K562 (cell line): ENCODE measurements around the gene TTLL12. TPM values are rescaled to one million over a fixed set of nuclear protein-coding genes. Genes with fewer than 3 reads are reported as not detected.

ENCODE experiments used
- FOXO4 ChIP-seq: fragments of 450-650 bp; formaldehyde crosslinking; IDR thresholded peaks from 2 replicates; pipeline ENCODE4 v1.4.0; 2020; ENCODE audit warnings: mild to moderate bottlenecking, moderate library complexity
- HNRNPLL ChIP-seq: fragments of 200-400 bp; formaldehyde crosslinking; IDR thresholded peaks from 2 replicates; pipeline ENCODE4 v1.6.1; 2017; ENCODE audit warnings: low read length, low read depth, mild to moderate bottlenecking; ENCODE audit not compliant: poor library complexity, severe bottlenecking
- KLF1 ChIP-seq: fragments of 450-650 bp; IDR thresholded peaks from 2 replicates; pipeline ENCODE4 v1.6.1; 2016; ENCODE audit warnings: missing genetic modification characterization, missing compliant biosample characterization
- LARP7 ChIP-seq: fragments of 450-650 bp; IDR thresholded peaks from 2 replicates; pipeline ENCODE4 v1.6.1; 2016
- NFXL1 ChIP-seq: fragments of 450-650 bp; formaldehyde crosslinking; IDR thresholded peaks from 2 replicates; pipeline ENCODE4 v1.4.0; 2021; ENCODE audit warnings: mild to moderate bottlenecking
- SRSF1 ChIP-seq: fragments of 200-400 bp; formaldehyde crosslinking; IDR thresholded peaks from 2 replicates; pipeline ENCODE4 v1.6.1; 2017; ENCODE audit warnings: mild to moderate bottlenecking, low read depth, low read length, moderate library complexity
- ZNF121 ChIP-seq: sonication (generic); formaldehyde crosslinking; conservative IDR thresholded peaks from 2 replicates; pipeline ENCODE4 v1.8.0; 2022; ENCODE audit warnings: missing genetic modification reagents
- polyA plus RNA-seq, 8 experiments: library from polyadenylated mRNA; depleted of rRNA in 4 of 8; stranded (reverse) in 5 of 8; unstranded in 3 of 8; fragments of >200 nt; fragmentation: Nextera tagmentation in 2 of 8; fragmentation: Illumina TruSeq in 1 of 8; extraction: Ambion mirVana in 2 of 8; extraction: Trizol in 1 of 8; gene quantifications; 2 replicates each; pipeline versions ENCODE4 v1.2.1 to v1.2.3, GENCODE V29; 2011 to 2014; ENCODE audit warnings: inconsistent platforms in 1 of 8, missing spikeins in 1 of 8
- total RNA-seq, 7 experiments: library from RNA; depleted of rRNA in 6 of 7; stranded (reverse); fragments of >200 nt in 6 of 7; fragmentation: Illumina TruSeq in 2 of 7; extraction: Trizol in 2 of 7; gene quantifications; 2 replicates each; pipeline versions ENCODE4 v1.2.1 to v1.2.3, GENCODE V29; 2011 to 2021; ENCODE audit warnings: low replicate concordance in 1 of 7
- TF ChIP-seq, protein P1 (sequence below), 2 experiments: fragments of 450-650 bp; IDR thresholded peaks; 2 replicates each; pipeline ENCODE4 v1.6.1; 2016; ENCODE audit warnings: mild to moderate bottlenecking in 2 of 2, borderline replicate concordance in 1 of 2, low read depth in 1 of 2, moderate library complexity in 1 of 2
- TF ChIP-seq, protein P2 (sequence below): fragments of 250-450 bp; sonication (Bioruptor Pico); IDR thresholded peaks from 2 replicates; pipeline ENCODE4 v1.8.0; 2022; ENCODE audit warnings: inconsistent platforms, mild to moderate bottlenecking, moderate library complexity, borderline replicate concordance
- TF ChIP-seq, protein P3 (sequence below): sonication (generic); IDR thresholded peaks from 2 replicates; pipeline ENCODE4 v1.6.1; 2016
- TF ChIP-seq, protein P4 (sequence below): fragments of 450-650 bp; formaldehyde crosslinking; conservative IDR thresholded peaks from 2 replicates; pipeline ENCODE4 v1.4.0; 2022; ENCODE audit warnings: mild to moderate bottlenecking, missing genetic modification characterization

Gene TTLL12
- total and polyA plus RNA-seq, 9 of the 15 experiments (the other 6 are each of a cell fraction or from before 2014, with no cell fraction given) = 1.3 to 128 (median 43.0) TPM

DNA sequence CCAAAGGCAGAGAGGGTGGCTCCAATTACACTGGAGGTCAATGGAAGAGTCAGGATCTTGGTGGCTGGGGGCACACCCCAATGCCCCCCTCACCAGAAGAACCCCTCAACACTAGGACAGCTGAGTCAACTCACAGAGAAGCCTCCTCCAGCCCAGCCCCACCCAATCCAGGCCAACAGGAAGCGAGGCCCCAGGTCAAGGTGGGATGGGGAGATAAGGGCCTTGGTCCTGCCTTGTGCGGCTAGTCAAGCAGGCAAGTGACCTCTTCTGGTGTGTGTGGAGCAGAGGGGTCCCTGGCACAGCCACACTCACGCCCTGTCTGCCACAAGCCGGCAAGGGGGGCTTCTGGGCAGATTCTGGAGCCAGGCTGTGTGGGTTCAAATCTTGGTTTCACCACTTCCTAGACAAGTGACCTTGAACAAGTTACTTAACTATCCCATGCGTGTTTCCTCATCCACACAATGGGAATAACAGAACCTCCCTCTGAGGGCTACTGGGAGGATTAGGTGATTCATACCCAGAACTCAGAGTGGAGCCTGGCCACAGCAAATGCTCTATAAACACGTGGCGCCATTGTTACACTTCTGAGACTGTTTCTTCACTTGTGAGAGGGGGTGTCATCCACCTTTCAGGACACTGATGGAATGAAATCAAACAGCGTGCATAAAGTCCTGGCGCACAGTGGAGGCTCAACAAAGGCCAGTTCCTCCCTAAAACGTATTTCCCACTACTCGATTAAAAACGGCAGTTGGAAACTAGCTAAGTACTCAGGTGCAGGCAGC is 3.2 kb downstream of the TTLL12 start (continued):
- TF ChIP-seq, protein P1, sequence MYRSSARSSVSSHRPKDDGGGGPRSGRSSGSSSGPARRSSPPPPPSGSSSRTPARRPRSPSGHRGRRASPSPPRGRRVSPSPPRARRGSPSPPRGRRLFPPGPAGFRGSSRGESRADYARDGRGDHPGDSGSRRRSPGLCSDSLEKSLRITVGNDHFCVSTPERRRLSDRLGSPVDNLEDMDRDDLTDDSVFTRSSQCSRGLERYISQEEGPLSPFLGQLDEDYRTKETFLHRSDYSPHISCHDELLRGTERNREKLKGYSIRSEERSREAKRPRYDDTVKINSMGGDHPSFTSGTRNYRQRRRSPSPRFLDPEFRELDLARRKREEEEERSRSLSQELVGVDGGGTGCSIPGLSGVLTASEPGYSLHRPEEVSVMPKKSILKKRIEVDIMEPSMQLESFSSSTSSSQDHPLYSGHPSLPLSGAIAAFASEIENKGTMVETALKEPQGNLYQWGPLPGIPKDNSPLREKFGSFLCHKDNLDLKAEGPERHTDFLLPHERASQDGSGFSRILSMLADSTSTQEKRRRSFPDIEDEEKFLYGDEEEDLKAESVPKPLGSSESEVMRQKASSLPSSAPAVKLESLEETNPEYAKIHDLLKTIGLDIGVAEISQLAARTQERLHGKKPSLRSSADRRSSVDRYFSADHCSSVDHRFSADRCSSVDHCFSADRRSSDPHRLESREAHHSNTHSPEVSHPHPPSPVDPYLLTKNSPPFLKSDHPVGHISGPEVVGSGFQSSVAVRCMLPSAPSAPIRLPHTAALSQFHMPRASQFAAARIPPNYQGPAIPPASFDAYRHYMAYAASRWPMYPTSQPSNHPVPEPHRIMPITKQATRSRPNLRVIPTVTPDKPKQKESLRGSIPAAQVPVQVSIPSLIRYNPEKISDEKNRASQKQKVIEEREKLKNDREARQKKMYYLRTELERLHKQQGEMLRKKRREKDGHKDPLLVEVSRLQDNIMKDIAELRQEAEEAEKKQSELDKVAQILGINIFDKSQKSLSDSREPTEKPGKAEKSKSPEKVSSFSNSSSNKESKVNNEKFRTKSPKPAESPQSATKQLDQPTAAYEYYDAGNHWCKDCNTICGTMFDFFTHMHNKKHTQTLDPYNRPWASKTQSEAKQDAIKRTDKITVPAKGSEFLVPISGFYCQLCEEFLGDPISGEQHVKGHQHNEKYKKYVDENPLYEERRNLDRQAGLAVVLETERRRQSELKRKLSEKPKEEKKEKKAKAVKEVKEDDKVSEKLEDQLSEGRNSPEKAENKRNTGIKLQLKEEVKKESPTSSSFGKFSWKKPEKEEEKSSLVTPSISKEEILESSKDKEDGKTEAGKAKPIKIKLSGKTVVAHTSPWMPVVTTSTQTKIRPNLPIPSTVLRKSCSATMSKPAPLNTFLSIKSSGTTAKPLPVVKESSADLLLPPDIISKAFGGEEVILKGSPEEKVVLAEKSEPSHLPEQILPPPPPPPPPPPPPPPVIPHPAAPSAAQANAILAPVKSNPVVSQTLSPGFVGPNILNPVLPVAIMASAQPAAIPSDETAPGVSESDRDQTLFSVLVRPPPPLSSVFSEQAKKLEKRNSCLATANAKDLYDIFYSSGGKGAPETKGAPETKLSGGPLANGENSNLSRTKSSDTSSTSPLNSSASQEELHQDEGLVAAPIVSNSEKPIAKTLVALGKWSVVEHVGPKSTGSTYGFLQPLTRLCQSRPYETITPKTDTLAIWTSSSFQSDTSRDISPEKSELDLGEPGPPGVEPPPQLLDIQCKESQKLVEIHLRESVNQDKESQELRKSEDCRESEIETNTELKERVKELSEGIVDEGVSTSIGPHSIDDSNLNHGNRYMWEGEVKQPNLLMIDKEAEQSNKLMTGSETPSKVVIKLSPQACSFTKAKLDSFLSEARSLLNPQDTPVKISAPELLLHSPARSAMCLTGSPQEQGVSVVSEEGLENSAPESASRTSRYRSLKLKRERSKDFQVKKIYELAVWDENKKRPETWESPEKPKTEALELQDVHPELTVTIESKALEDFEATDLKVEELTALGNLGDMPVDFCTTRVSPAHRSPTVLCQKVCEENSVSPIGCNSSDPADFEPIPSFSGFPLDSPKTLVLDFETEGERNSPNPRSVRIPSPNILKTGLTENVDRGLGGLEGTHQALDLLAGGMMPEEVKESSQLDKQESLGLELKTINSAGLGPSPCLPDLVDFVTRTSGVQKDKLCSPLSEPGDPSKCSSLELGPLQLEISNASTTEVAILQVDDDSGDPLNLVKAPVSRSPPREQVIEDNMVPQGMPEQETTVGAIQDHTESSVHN (IDR thresholded peaks at IDR 0.05; ENCODE audit: borderline replicate concordance in 1 of 2, low read depth in 1 of 2) = no peak
- TF ChIP-seq ZNF121 (CRISPR knock-in tag) = no peak
- TF ChIP-seq, protein P2, sequence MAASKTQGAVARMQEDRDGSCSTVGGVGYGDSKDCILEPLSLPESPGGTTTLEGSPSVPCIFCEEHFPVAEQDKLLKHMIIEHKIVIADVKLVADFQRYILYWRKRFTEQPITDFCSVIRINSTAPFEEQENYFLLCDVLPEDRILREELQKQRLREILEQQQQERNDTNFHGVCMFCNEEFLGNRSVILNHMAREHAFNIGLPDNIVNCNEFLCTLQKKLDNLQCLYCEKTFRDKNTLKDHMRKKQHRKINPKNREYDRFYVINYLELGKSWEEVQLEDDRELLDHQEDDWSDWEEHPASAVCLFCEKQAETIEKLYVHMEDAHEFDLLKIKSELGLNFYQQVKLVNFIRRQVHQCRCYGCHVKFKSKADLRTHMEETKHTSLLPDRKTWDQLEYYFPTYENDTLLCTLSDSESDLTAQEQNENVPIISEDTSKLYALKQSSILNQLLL (CRISPR knock-in tag) = no peak
- no peak for TF ChIP-seq HNRNPLL
- no peak for TF ChIP-seq FOXO4 (CRISPR knock-in tag)
- TF ChIP-seq SRSF1 = no peak
- peak; percentile 76 for TF ChIP-seq KLF1 (tag)
- TF ChIP-seq, protein P3, sequence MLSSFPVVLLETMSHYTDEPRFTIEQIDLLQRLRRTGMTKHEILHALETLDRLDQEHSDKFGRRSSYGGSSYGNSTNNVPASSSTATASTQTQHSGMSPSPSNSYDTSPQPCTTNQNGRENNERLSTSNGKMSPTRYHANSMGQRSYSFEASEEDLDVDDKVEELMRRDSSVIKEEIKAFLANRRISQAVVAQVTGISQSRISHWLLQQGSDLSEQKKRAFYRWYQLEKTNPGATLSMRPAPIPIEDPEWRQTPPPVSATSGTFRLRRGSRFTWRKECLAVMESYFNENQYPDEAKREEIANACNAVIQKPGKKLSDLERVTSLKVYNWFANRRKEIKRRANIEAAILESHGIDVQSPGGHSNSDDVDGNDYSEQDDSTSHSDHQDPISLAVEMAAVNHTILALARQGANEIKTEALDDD = peak; percentile 78
- TF ChIP-seq NFXL1 = no peak
- TF ChIP-seq, protein P4, sequence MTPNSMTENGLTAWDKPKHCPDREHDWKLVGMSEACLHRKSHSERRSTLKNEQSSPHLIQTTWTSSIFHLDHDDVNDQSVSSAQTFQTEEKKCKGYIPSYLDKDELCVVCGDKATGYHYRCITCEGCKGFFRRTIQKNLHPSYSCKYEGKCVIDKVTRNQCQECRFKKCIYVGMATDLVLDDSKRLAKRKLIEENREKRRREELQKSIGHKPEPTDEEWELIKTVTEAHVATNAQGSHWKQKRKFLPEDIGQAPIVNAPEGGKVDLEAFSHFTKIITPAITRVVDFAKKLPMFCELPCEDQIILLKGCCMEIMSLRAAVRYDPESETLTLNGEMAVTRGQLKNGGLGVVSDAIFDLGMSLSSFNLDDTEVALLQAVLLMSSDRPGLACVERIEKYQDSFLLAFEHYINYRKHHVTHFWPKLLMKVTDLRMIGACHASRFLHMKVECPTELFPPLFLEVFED (CRISPR knock-in tag) = no peak
- no peak for TF ChIP-seq LARP7
